H9 (cell line): ENCODE results near the gene HDAC3. TPM values are rescaled to one million over a fixed set of nuclear protein-coding genes. Genes with fewer than 3 reads are reported as not detected.

Source experiments
- DNase-seq: peaks from one replicate; pipeline ENCODE4 v3.0.0-alpha.2; 2017
- H2AFZ ChIP-seq: one replicate; pipeline ENCODE4 v1.6.1; 2013; ENCODE audit warnings: mild to moderate bottlenecking, low read length, control low read depth, moderate library complexity
- H2AK5ac ChIP-seq: 2 replicates; pipeline ENCODE4 v1.6.1; 2013; ENCODE audit warnings: low read length, control low read depth, mixed read lengths; ENCODE audit not compliant: insufficient read length
- H2BK120ac ChIP-seq: one replicate; pipeline ENCODE4 v1.6.1; 2013; ENCODE audit warnings: low read depth, mild to moderate bottlenecking, low read length, control low read depth, inconsistent platforms; ENCODE audit not compliant: poor library complexity, severe bottlenecking
- H2BK12ac ChIP-seq: 2 replicates; pipeline ENCODE4 v1.6.1; 2013; ENCODE audit warnings: low read length, control low read depth, mixed read lengths, low read depth; ENCODE audit not compliant: insufficient read length
- H2BK15ac ChIP-seq: 2 replicates; pipeline ENCODE4 v1.6.1; 2013; ENCODE audit warnings: low read depth, low read length, control low read depth
- H2BK20ac ChIP-seq: one replicate; pipeline ENCODE4 v1.6.1; 2013; ENCODE audit warnings: low read depth, mild to moderate bottlenecking, low read length, control low read depth, inconsistent platforms; ENCODE audit not compliant: poor library complexity, severe bottlenecking
- H2BK5ac ChIP-seq: 2 replicates; pipeline ENCODE4 v1.6.1; 2013; ENCODE audit warnings: low read length, control low read depth, mixed read lengths; ENCODE audit not compliant: insufficient read length
- H3K14ac ChIP-seq: 2 replicates; pipeline ENCODE4 v1.6.1; 2013; ENCODE audit warnings: low read length, control low read depth; ENCODE audit not compliant: insufficient read depth
- H3K18ac ChIP-seq: 2 replicates; pipeline ENCODE4 v1.6.1; 2013; ENCODE audit warnings: low read depth, mild to moderate bottlenecking, mixed read lengths, low read length, control low read depth; ENCODE audit not compliant: insufficient read length
- H3K23ac ChIP-seq: 2 replicates; pipeline ENCODE4 v1.6.1; 2013; ENCODE audit warnings: low read length, control low read depth, mixed read lengths, low read depth; ENCODE audit not compliant: insufficient read length
- H3K23me2 ChIP-seq: 2 replicates; pipeline ENCODE4 v1.6.1; 2013; ENCODE audit warnings: low read depth, mild to moderate bottlenecking, mixed read lengths, low read length, control low read depth; ENCODE audit not compliant: insufficient read length, poor library complexity, severe bottlenecking
- H3K27ac ChIP-seq: 2 replicates; pipeline ENCODE4 v1.5.1; 2013; ENCODE audit warnings: low read length, control low read depth, mixed read lengths, low read depth; ENCODE audit not compliant: insufficient read length
- H3K27me3 ChIP-seq: 2 replicates; pipeline ENCODE4 v1.6.1; 2013; ENCODE audit warnings: low read length, control low read depth, inconsistent platforms; ENCODE audit not compliant: insufficient read depth
- H3K4ac ChIP-seq: 2 replicates; pipeline ENCODE4 v1.6.1; 2013; ENCODE audit warnings: low read depth, mild to moderate bottlenecking, control low read depth, inconsistent platforms, low read length, moderate library complexity
- H3K4me1 ChIP-seq: 2 replicates; pipeline ENCODE4 v1.6.1; 2013; ENCODE audit warnings: low read length, control low read depth, inconsistent platforms; ENCODE audit not compliant: insufficient read depth
- H3K4me2 ChIP-seq: 2 replicates; pipeline ENCODE4 v1.6.1; 2013; ENCODE audit warnings: low read length, control low read depth, mixed read lengths; ENCODE audit not compliant: insufficient read length, insufficient read depth
- H3K56ac ChIP-seq: 2 replicates; pipeline ENCODE4 v1.6.1; 2013; ENCODE audit warnings: low read depth, mild to moderate bottlenecking, mixed read lengths, low read length, control low read depth; ENCODE audit not compliant: insufficient read length
- H3K79me1 ChIP-seq: 2 replicates; pipeline ENCODE4 v1.6.1; 2013; ENCODE audit warnings: low read depth, mild to moderate bottlenecking, moderate library complexity, low read length, control low read depth, inconsistent platforms; ENCODE audit not compliant: insufficient read depth, poor library complexity, severe bottlenecking
- H3K79me2 ChIP-seq: 2 replicates; pipeline ENCODE4 v1.6.1; 2013; ENCODE audit warnings: low read length, control low read depth, inconsistent platforms; ENCODE audit not compliant: insufficient read depth
- H3K9ac ChIP-seq: 2 replicates; pipeline ENCODE4 v1.6.1; 2013; ENCODE audit warnings: low read length, control low read depth, mixed read lengths; ENCODE audit not compliant: insufficient read length; ENCODE audit errors: extremely low read depth
- H3K9me3 ChIP-seq: one replicate; pipeline ENCODE4 v1.6.1; 2013; ENCODE audit warnings: low read depth, low read length, inconsistent platforms; ENCODE audit not compliant: control insufficient read depth
- H3T11ph ChIP-seq: one replicate; pipeline ENCODE4 v1.6.1; 2013; ENCODE audit warnings: mild to moderate bottlenecking, low read length, control low read depth, inconsistent platforms
- H4K20me1 ChIP-seq: one replicate; pipeline ENCODE4 v1.6.1; 2013; ENCODE audit not compliant: control insufficient read depth, insufficient read length, insufficient read depth
- H4K5ac ChIP-seq: 2 replicates; pipeline ENCODE4 v1.6.1; 2013; ENCODE audit warnings: low read depth, mild to moderate bottlenecking, mixed read lengths, low read length, control low read depth; ENCODE audit not compliant: insufficient read length
- H4K8ac ChIP-seq: replicated peaks from 2 replicates; pipeline ENCODE4 v1.6.1; 2013; ENCODE audit warnings: low read length, control low read depth, mixed read lengths, low read depth; ENCODE audit not compliant: insufficient read length
- H4K91ac ChIP-seq: 2 replicates; pipeline ENCODE4 v1.6.1; 2013; ENCODE audit warnings: low read depth, mild to moderate bottlenecking, moderate library complexity, mixed read lengths, low read length, control low read depth; ENCODE audit not compliant: insufficient read length
- H3K27ac Mint-ChIP-seq, 3 experiments: 2 replicates in 2 of 3; 3 replicates in 1 of 3; pipeline ENCODE4 v1.8.0; 2020 to 2021; ENCODE audit warnings: mixed read lengths in 3 of 3, mild to moderate bottlenecking in 1 of 3, moderate library complexity in 1 of 3
- H3K27me3 Mint-ChIP-seq: 2 replicates; pipeline ENCODE4 v1.8.0; 2021; ENCODE audit warnings: low read depth, mild to moderate bottlenecking, moderate library complexity, mixed read lengths
- H3K36me3 Mint-ChIP-seq, 3 experiments: 2 replicates in 2 of 3; 3 replicates in 1 of 3; pipeline ENCODE4 v1.8.0; 2020 to 2021; ENCODE audit warnings: low read depth in 3 of 3, mixed read lengths in 3 of 3; ENCODE audit not compliant: insufficient read depth in 1 of 3
- H3K4me1 Mint-ChIP-seq, 2 experiments: 2 replicates each; pipeline ENCODE4 v1.8.0; 2020; ENCODE audit warnings: mixed read lengths in 2 of 2
- H3K4me3 Mint-ChIP-seq, 2 experiments: 2 replicates in 1 of 2; 3 replicates in 1 of 2; pipeline ENCODE4 v1.8.0; 2020 to 2021; ENCODE audit warnings: mild to moderate bottlenecking in 2 of 2, mixed read lengths in 2 of 2, moderate library complexity in 1 of 2
- H3K9me3 Mint-ChIP-seq, 2 experiments: 2 replicates in 1 of 2; 3 replicates in 1 of 2; pipeline ENCODE4 v1.8.0; 2020; ENCODE audit warnings: mild to moderate bottlenecking in 2 of 2, mixed read lengths in 2 of 2, moderate library complexity in 1 of 2
- CTCF ChIP-seq: fragments of 200-600 bp; sonication (generic); conservative IDR thresholded peaks from 3 replicates; pipeline ENCODE4 v1.8.0; 2021; ENCODE audit warnings: antibody characterized with exemption, mild to moderate bottlenecking
- WGBS: extraction: QIAGEN DNeasy Blood & Tissue Kit; methylation state at CpG from one replicate; pipeline ENCODE4 v1.1.7; 2013; ENCODE audit warnings: missing lambda C conversion rate, low lambda C conversion rate, mixed read lengths; ENCODE audit not compliant: insufficient read length; ENCODE audit errors: extremely low coverage; 5-methylcytosine and 5-hydroxymethylcytosine counted together
- total RNA-seq: library from RNA; stranded (reverse); gene quantifications from 2 replicates; pipeline ENCODE4 v1.2.1, GENCODE V29; 2021

HDAC3 gene
- total RNA-seq, 1 experiment from 2014 or later, result 98.3 TPM

- H3K27ac Mint-ChIP-seq, result peak overlapping the region in 1 of 3 experiments; percentile 5; a peak in 1 of 7 replicates
Observed at GRCh38 chr5:141615991-141616720, 20.5 kb downstream of the HDAC3 start.

More at GRCh38 chr5:141615991-141616720, 20.5 kb downstream of the HDAC3 start:
- Histone ChIP-seq H2AFZ (no peak overlapping the region), H3K27me3 (no peaks in the 10 kb centered on the region), H3K4me1 (peaks cover 2% of the 10 kb centered on the region), H3K9me3 (no peaks in the 10 kb centered on the region), H4K91ac (no peak overlapping the region), H3K9ac (no peak overlapping the region), H3T11ph (no peak overlapping the region), H3K23me2 (no peaks in the 10 kb centered on the region), H4K5ac (no peak overlapping the region), H2BK120ac (no peak overlapping the region), H3K27ac (no peak overlapping the region), H3K79me1 (no peaks in the 10 kb centered on the region), H3K4me2 (no peak overlapping the region), H3K79me2 (peaks cover 15% of the 10 kb centered on the region; the same call in 1 of the 2 replicates), H3K18ac (no peak overlapping the region), H2BK12ac (no peak overlapping the region), H2BK20ac (no peak overlapping the region), H2BK15ac (no peak overlapping the region), H2BK5ac (no peak overlapping the region), H4K20me1 (no peaks in the 10 kb centered on the region), H3K56ac (no peak overlapping the region), H2AK5ac (no peak overlapping the region), H3K14ac (no peak overlapping the region), H3K4ac (no peak overlapping the region), H3K23ac (no peak overlapping the region), H4K8ac (no peak overlapping the region)
- DNase-seq, result no peak
- peaks cover 0 to 3% of the 10 kb centered on the region in 2 experiments; a peak in 1 of 5 replicates for H3K9me3 Mint-ChIP-seq
- peaks cover 43 to 53% of the 10 kb centered on the region in 2 experiments for H3K4me1 Mint-ChIP-seq
- no peaks in the 10 kb centered on the region for H3K27me3 Mint-ChIP-seq
- peak overlapping the region; percentile 91 to 98; a peak in 4 of 5 replicates for H3K4me3 Mint-ChIP-seq
- WGBS, result no CpG with 5 or more reads among the region's 9 CpGs
- H3K36me3 Mint-ChIP-seq, result peaks cover 0 to 15% (median 8%) of the 10 kb centered on the region in 3 experiments; a peak in 4 of 7 replicates
- no peak for TF ChIP-seq CTCF
